Gastrocnemius medialis (tissue), 4 donors: ENCODE measurements around the gene TJP2. TPM values are rescaled to one million over a fixed set of nuclear protein-coding genes. Genes with fewer than 3 reads are reported as not detected.

Experiments used
- ATAC-seq, 2 donors: fragments of 150-250 bp; one replicate each; pipeline ENCODE4 v1.9.1; 2016
- DNase-seq, 2 donors: peaks; one replicate each; pipeline ENCODE4 v3.0.0-alpha.2; 2019
- H3K27ac ChIP-seq, 4 donors: fragments of 200-600 bp; sonication (generic); 1 replicate in 1 of 4; 2 replicates in 3 of 4; pipeline ENCODE4 v1.5.1; 2016 to 2018; ENCODE audit warnings: mild to moderate bottlenecking in 2 of 4, moderate library complexity in 1 of 4
- H3K27me3 ChIP-seq, 3 donors: fragments of 200-600 bp; sonication (generic) in 2 of 3; 1 replicate in 1 of 3; 2 replicates in 2 of 3; pipeline versions ENCODE4 v1.5.1 to v1.6.0; 2016 to 2019; ENCODE audit warnings: mild to moderate bottlenecking in 1 of 3, moderate library complexity in 1 of 3
- H3K36me3 ChIP-seq, 2 donors: fragments of 200-600 bp; sonication (generic) in 1 of 2; one replicate each; pipeline ENCODE4 v1.5.1; 2017 to 2018
- H3K4me1 ChIP-seq, 2 donors: fragments of 200-600 bp; sonication (generic) in 1 of 2; one replicate each; pipeline ENCODE4 v1.5.1; 2016 to 2017; ENCODE audit warnings: mild to moderate bottlenecking in 2 of 2
- H3K4me3 ChIP-seq, 4 donors: fragments of 200-600 bp; sonication (generic) in 3 of 4; 1 replicate in 1 of 4; 2 replicates in 3 of 4; pipeline ENCODE4 v1.5.1; 2016 to 2019; ENCODE audit warnings: mild to moderate bottlenecking in 2 of 4
- H3K9me3 ChIP-seq, 3 donors: fragments of 200-600 bp; sonication (generic) in 2 of 3; 1 replicate in 1 of 3; 2 replicates in 2 of 3; pipeline ENCODE4 v1.5.1; 2016 to 2019
- CTCF ChIP-seq, 5 experiments: fragments of 450-650 bp in 3 of 5; fragments of 200-600 bp in 2 of 5; sonication (generic) in 2 of 5; IDR thresholded peaks in 4 of 5; conservative IDR thresholded peaks in 1 of 5; 1 replicate in 4 of 5; 2 replicates in 1 of 5; pipeline ENCODE4 v1.5.1; 2016 to 2019; ENCODE audit warnings: antibody characterized with exemption in 5 of 5, mild to moderate bottlenecking in 3 of 5, moderate library complexity in 3 of 5
- POLR2A ChIP-seq, 2 donors: fragments of 450-650 bp; IDR thresholded peaks; one replicate each; pipeline ENCODE4 v1.6.1; 2017; ENCODE audit warnings: antibody characterized with exemption in 2 of 2, mild to moderate bottlenecking in 2 of 2, moderate library complexity in 2 of 2
- in situ Hi-C, 4 donors: fragments of 200-750 bp; cut with MboI; loops; one replicate each; pipeline versions ENCODE4 v1.15.0 to v1.8.0; 2017; ENCODE audit warnings: low sequenced_read_pairs in 4 of 4
- intact Hi-C: fragments of 100-400 bp; cut with DNase I; formaldehyde crosslinking; loops from one replicate; pipeline ENCODE4 v1.15.1; 2023; ENCODE audit warnings: low total_unique reads
- total RNA-seq, 4 donors: library from RNA; depleted of rRNA; stranded (reverse); fragments of >200 nt; gene quantifications; one replicate each; pipeline versions ENCODE4 v1.1.0 to v1.2.3, GENCODE V29; 2016

TJP2 gene
- total RNA-seq, 4 donors from 2014 or later = 10.5 to 23.1 (median 17.6) TPM

GRCh38 chr9:69141851-69142250 is 32.2 kb upstream of the TJP2 start:
- intact Hi-C loops = no loop called here
- Histone ChIP-seq H3K27ac (no peak overlapping the region), H3K36me3 (no peaks in the 10 kb centered on the region), H3K9me3 (no peaks in the 10 kb centered on the region), H3K27me3 (no peaks in the 10 kb centered on the region), H3K4me1 (no peaks in the 10 kb centered on the region), H3K4me3 (no peak overlapping the region)
- ATAC-seq (no peak), DNase-seq (no peak)
- in situ Hi-C loops = no loop called here
- no peak for TF ChIP-seq CTCF (IDR thresholded peaks at IDR 0.05 in 4 of 5, conservative IDR thresholded peaks at IDR 0.05 in 1 of 5)

GRCh38 chr9:69143291-69143690 is 30.8 kb upstream of the TJP2 start:
- no peak for ATAC-seq
- Histone ChIP-seq H3K4me1 (no peaks in the 10 kb centered on the region), H3K9me3 (no peaks in the 10 kb centered on the region), H3K4me3 (no peak overlapping the region), H3K36me3 (no peaks in the 10 kb centered on the region), H3K27ac (no peak overlapping the region), H3K27me3 (no peaks in the 10 kb centered on the region)
- in situ Hi-C loops = no loop called here
- intact Hi-C loops = no loop called here
- DNase-seq = no peak
- TF ChIP-seq POLR2A (IDR thresholded peaks at IDR 0.05) = no peak
- no peak for TF ChIP-seq CTCF (IDR thresholded peaks at IDR 0.05 in 4 of 5, conservative IDR thresholded peaks at IDR 0.05 in 1 of 5)

GRCh38 chr9:69145144-69145715 is 28.8 kb upstream of the TJP2 start:
- in situ Hi-C loops (no loop called here), intact Hi-C loops (no loop called here)
- H3K4me1 ChIP-seq = no peaks in the 10 kb centered on the region
- H3K36me3 ChIP-seq = no peaks in the 10 kb centered on the region
- ATAC-seq (no peak), DNase-seq (no peak)
- H3K27me3 ChIP-seq = no peaks in the 10 kb centered on the region
- H3K4me3 ChIP-seq = no peak overlapping the region
- no peak overlapping the region for H3K27ac ChIP-seq
- H3K9me3 ChIP-seq = no peaks in the 10 kb centered on the region
- no peak for TF ChIP-seq CTCF (IDR thresholded peaks at IDR 0.05 in 4 of 5, conservative IDR thresholded peaks at IDR 0.05 in 1 of 5)
- no peak for TF ChIP-seq POLR2A (IDR thresholded peaks at IDR 0.05)

- Histone ChIP-seq H3K4me1 (no peaks in the 10 kb centered on the region), H3K27ac (no peak overlapping the region), H3K36me3 (no peaks in the 10 kb centered on the region), H3K27me3 (no peaks in the 10 kb centered on the region), H3K9me3 (no peaks in the 10 kb centered on the region), H3K4me3 (no peak overlapping the region)
- intact Hi-C loops (no loop called here), in situ Hi-C loops (no loop called here)
- DNase-seq (no peak), ATAC-seq (no peak)
- TF ChIP-seq CTCF (IDR thresholded peaks at IDR 0.05 in 4 of 5, conservative IDR thresholded peaks at IDR 0.05 in 1 of 5) (no peak), POLR2A (IDR thresholded peaks at IDR 0.05) (no peak)
Observed at GRCh38 chr9:69147041-69147834, 26.8 kb upstream of the TJP2 start.
